Measurements from ENCODE around the gene ZNF581.

ZNF581 gene

DNA sequence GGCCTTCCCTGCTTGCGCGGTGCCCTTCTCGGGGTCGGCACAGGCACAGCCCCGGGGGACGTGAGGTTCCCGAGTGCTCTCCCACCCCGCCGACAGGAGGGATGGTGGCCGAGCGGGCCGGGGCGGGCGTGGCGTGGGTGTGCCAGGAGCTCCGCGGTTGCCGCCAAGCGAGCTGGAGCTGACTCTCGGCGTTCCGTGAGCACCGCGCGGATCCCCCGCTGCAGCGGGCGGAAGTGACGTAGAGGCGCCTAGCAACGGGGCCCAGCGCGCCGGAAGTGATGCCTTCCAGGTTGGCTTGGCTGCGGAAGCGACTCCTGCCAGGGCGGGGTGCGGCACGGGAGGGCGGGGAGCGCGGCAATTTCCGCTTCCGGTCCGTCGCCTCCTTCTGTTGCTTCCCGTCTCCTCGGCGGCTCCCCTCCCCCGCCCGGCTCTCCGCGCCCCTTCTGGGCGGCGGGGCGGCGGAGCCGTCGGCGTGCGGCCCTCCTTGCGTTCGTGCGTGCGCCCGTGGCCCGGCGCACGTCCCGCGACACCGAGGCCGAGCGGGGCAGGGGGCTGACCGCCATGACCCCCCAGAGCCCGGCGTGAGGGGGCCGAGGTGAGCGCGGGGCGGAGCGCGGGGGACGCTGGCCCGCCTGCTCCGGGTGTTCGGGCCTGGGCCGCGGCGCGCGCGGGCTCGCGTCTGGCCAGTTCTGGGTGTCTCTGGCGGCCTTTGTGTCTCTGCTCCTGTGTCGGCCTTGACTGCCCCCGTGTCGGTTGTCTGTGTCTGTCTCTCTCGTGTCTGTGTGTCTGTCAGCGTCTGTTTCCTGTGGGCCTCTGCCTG, 31.6 kb downstream of the ZNF581 start, which contains the start of gene EPN1:
TSS of gene EPN1 (plus strand) at position 386 of the 820 bp plus-strand sequence. CDS start 3,402 bp downstream, outside the sequence.
- H3K9ac ChIP-seq (ENCODE audit: low read length): peak within 1 kb of the TSS; percentile 88
- H3K4me2 ChIP-seq (ENCODE audit: low read length): peak within 1 kb of the TSS; percentile 98
- no peaks in the 10 kb centered on the region; the same call in 1 of the 2 replicates for H3F3A ChIP-seq (ENCODE audit: insufficient read depth, low read length)
- H4K20me1 ChIP-seq (ENCODE audit: insufficient read depth, low read length): no peaks in the 10 kb centered on the region
- H3K9me2 ChIP-seq (ENCODE audit: low read depth, low read length): no peaks in the 10 kb centered on the region
- H3K27me3 ChIP-seq (ENCODE audit: insufficient read depth, low read length): no peaks in the 10 kb centered on the region
- H3K9me3 ChIP-seq (ENCODE audit: low read length): no peaks in the 10 kb centered on the region
- peak within 1 kb of the TSS; percentile 96 for H3K27ac ChIP-seq (ENCODE audit: low read depth, low read length, poor library complexity, severe bottlenecking)
- peaks cover 66% of the 10 kb centered on the region for H3K4me1 ChIP-seq (ENCODE audit: insufficient read depth, low read length, severe bottlenecking)
- TF ChIP-seq EZH2 (IDR thresholded peaks at IDR 0.05; ENCODE audit: borderline replicate concordance, low read length): no peak
- TF ChIP-seq, protein P1, sequence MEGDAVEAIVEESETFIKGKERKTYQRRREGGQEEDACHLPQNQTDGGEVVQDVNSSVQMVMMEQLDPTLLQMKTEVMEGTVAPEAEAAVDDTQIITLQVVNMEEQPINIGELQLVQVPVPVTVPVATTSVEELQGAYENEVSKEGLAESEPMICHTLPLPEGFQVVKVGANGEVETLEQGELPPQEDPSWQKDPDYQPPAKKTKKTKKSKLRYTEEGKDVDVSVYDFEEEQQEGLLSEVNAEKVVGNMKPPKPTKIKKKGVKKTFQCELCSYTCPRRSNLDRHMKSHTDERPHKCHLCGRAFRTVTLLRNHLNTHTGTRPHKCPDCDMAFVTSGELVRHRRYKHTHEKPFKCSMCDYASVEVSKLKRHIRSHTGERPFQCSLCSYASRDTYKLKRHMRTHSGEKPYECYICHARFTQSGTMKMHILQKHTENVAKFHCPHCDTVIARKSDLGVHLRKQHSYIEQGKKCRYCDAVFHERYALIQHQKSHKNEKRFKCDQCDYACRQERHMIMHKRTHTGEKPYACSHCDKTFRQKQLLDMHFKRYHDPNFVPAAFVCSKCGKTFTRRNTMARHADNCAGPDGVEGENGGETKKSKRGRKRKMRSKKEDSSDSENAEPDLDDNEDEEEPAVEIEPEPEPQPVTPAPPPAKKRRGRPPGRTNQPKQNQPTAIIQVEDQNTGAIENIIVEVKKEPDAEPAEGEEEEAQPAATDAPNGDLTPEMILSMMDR (IDR thresholded peaks at IDR 0.05; ENCODE audit: low read length): no peak
- H2AFZ ChIP-seq (ENCODE audit: low read length): no peak within 1 kb of the TSS
- peaks cover 31% of the 10 kb centered on the region for H3K79me2 ChIP-seq (ENCODE audit: insufficient read depth, low read length)
- peaks cover 55% of the 10 kb centered on the region for H3K36me3 ChIP-seq (ENCODE audit: insufficient read depth, low read length)
- peak within 1 kb of the TSS; percentile 97 for H3K4me3 ChIP-seq (ENCODE audit: low read depth, low read length, poor library complexity, severe bottlenecking)

DNA sequence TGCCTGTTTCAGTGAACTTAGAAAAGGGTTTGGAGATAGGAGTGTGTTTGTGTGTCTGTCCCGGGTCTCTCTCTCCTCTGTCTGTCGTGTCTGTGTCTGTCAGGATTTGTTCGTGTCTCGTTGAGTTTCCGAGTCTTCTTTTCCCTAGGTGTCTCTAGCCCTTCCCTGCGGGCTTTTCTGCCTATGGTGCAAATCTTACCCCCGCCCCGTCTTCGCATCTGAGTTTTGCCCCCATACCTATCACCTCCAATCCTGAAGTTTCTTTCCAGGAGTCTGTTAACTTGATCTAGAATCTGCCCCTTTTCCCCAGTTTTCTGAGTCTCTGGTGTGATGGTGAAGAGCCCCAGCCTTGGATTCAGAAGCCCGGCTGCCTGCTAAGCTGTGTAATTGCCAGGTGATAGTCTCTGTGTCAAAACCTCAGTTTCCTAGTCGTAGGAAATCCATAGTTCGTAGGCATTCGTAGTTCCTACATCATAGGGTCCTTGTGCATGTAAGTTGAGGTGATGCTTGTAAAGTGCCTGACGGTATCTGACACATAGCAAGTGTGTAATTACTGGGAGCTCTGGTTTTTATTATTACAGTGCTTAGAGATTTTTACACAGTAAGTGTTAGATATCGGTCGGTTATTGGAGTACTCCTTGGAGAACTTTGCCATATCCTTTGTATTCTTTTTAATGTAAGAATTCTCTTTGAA, 32.4 kb downstream of the ZNF581 start:
- Histone ChIP-seq H3K4me1 (ENCODE audit: insufficient read depth, low read length, severe bottlenecking) (peaks cover 65% of the 10 kb centered on the region), H4K20me1 (ENCODE audit: insufficient read depth, low read length) (no peaks in the 10 kb centered on the region), H3K79me2 (ENCODE audit: insufficient read depth, low read length) (peaks cover 31% of the 10 kb centered on the region), H3K9me3 (ENCODE audit: low read length) (no peaks in the 10 kb centered on the region), H3K27ac (ENCODE audit: low read depth, low read length, poor library complexity, severe bottlenecking) (peak overlapping the region; percentile 96), H3F3A (ENCODE audit: insufficient read depth, low read length) (no peaks in the 10 kb centered on the region; the same call in 1 of the 2 replicates), H3K9me2 (ENCODE audit: low read depth, low read length) (no peaks in the 10 kb centered on the region), H3K4me3 (ENCODE audit: low read depth, low read length, poor library complexity, severe bottlenecking) (peak overlapping the region; percentile 97), H3K4me2 (ENCODE audit: low read length) (peak overlapping the region; percentile 98), H3K27me3 (ENCODE audit: insufficient read depth, low read length) (no peaks in the 10 kb centered on the region), H3K9ac (ENCODE audit: low read length) (peak overlapping the region; percentile 88), H3K36me3 (ENCODE audit: insufficient read depth, low read length) (peaks cover 55% of the 10 kb centered on the region), H2AFZ (ENCODE audit: low read length) (no peak overlapping the region)
- TF ChIP-seq EZH2 (IDR thresholded peaks at IDR 0.05; ENCODE audit: borderline replicate concordance, low read length): no peak
- TF ChIP-seq, protein P1 (IDR thresholded peaks at IDR 0.05; ENCODE audit: low read length): no peak

DNA sequence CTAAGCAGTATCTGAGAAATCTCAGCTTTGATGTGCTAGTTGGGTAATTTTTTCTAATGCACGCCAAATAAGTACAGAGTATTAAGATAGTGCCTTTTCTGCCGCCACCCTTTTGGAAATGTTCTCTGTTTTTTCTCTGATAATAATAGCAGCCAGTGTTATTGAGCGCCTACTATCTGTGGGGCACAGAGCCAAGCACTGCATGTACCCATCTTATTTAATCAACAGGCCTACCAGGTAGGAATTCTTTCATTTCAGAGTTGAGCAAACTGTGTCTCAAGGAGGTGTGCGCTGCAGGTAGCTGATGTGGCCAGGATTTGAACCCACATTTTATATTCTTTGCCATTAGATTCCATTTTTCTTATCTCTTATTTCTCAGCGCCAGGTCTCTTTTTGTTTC, 32.9 kb downstream of the ZNF581 start:
- Histone ChIP-seq H3K27me3 (ENCODE audit: insufficient read depth, low read length) (no peaks in the 10 kb centered on the region), H3F3A (ENCODE audit: insufficient read depth, low read length) (no peaks in the 10 kb centered on the region; the same call in 1 of the 2 replicates), H3K36me3 (ENCODE audit: insufficient read depth, low read length) (peaks cover 56% of the 10 kb centered on the region), H3K79me2 (ENCODE audit: insufficient read depth, low read length) (peaks cover 34% of the 10 kb centered on the region), H3K4me2 (ENCODE audit: low read length) (peak overlapping the region; percentile 98), H3K9ac (ENCODE audit: low read length) (peak overlapping the region; percentile 88), H3K9me2 (ENCODE audit: low read depth, low read length) (no peaks in the 10 kb centered on the region), H3K27ac (ENCODE audit: low read depth, low read length, poor library complexity, severe bottlenecking) (peak overlapping the region; percentile 96), H3K4me3 (ENCODE audit: low read depth, low read length, poor library complexity, severe bottlenecking) (peak overlapping the region; percentile 97), H3K4me1 (ENCODE audit: insufficient read depth, low read length, severe bottlenecking) (peaks cover 62% of the 10 kb centered on the region), H3K9me3 (ENCODE audit: low read length) (no peaks in the 10 kb centered on the region), H4K20me1 (ENCODE audit: insufficient read depth, low read length) (no peaks in the 10 kb centered on the region), H2AFZ (ENCODE audit: low read length) (no peak overlapping the region)
- no peak for TF ChIP-seq EZH2 (IDR thresholded peaks at IDR 0.05; ENCODE audit: borderline replicate concordance, low read length)
- TF ChIP-seq, protein P1 (IDR thresholded peaks at IDR 0.05; ENCODE audit: low read length): peak; percentile 32
